HEK293T (cell line): ENCODE results near the gene RABL6.

Source experiments
- BHLHE40 ChIP-seq: fragments of 450-650 bp; IDR thresholded peaks from 2 replicates; pipeline ENCODE4 v1.6.1; 2016; ENCODE audit warnings: mild to moderate bottlenecking, moderate library complexity, borderline replicate concordance
- CTBP1 ChIP-seq: fragments of 450-650 bp; IDR thresholded peaks from 2 replicates; pipeline ENCODE4 v1.6.1; 2016; ENCODE audit warnings: borderline replicate concordance
- ELF4 ChIP-seq: fragments of 450-650 bp; IDR thresholded peaks from 2 replicates; pipeline ENCODE4 v1.6.1; 2017; ENCODE audit warnings: antibody characterized with exemption
- FOXK2 ChIP-seq: fragments of 450-650 bp; IDR thresholded peaks from 2 replicates; pipeline ENCODE4 v1.6.1; 2016; ENCODE audit warnings: mild to moderate bottlenecking
- FOXM1 ChIP-seq: fragments of 450-650 bp; IDR thresholded peaks from 2 replicates; pipeline ENCODE4 v1.6.1; 2017; ENCODE audit warnings: mild to moderate bottlenecking, borderline replicate concordance
- PKNOX1 ChIP-seq: fragments of 450-650 bp; IDR thresholded peaks from 2 replicates; pipeline ENCODE4 v1.6.1; 2016
- SP1 ChIP-seq: fragments of 450-650 bp; IDR thresholded peaks from 2 replicates; pipeline ENCODE4 v1.6.1; 2017
- SUZ12 ChIP-seq: fragments of 450-650 bp; IDR thresholded peaks from 2 replicates; pipeline ENCODE4 v1.6.1; 2016; ENCODE audit warnings: mild to moderate bottlenecking
- TARDBP ChIP-seq: fragments of 450-650 bp; IDR thresholded peaks from 2 replicates; pipeline ENCODE4 v1.6.1; 2016

GRCh38 chr9:136828474-136829140, 20.9 kb downstream of the RABL6 start:
- no peak for TF ChIP-seq FOXM1
- no peak for TF ChIP-seq BHLHE40
- TF ChIP-seq ELF4: no peak
- no peak for TF ChIP-seq TARDBP
- TF ChIP-seq SP1: no peak
- TF ChIP-seq CTBP1: no peak
- no peak for TF ChIP-seq PKNOX1
- no peak for TF ChIP-seq FOXK2
- no peak for TF ChIP-seq SUZ12
